Measurements from ENCODE around the gene OR4B1.

The OR4B1 gene, protein sequence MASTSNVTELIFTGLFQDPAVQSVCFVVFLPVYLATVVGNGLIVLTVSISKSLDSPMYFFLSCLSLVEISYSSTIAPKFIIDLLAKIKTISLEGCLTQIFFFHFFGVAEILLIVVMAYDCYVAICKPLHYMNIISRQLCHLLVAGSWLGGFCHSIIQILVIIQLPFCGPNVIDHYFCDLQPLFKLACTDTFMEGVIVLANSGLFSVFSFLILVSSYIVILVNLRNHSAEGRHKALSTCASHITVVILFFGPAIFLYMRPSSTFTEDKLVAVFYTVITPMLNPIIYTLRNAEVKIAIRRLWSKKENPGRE

DNA sequence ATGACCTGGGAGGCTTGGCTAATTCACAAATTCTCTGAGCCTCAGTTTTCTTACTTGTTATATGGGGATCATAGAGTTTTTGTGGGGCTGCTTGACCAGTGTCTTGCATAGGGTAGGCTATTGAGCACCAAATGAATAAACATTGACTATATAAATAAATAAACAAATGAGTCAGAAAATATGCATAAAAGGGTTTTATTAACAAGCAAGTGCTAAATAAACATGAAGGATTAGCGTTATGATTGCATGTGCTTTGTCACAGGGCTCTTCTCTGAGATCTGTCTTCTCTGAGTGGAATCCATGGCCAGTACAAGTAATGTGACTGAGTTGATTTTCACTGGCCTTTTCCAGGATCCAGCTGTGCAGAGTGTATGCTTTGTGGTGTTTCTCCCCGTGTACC is at the start of gene OR4B1:
Gene OR4B1, plus strand, starts transcription at position 301 of the 400 bp plus-strand sequence. Its CDS starts 0 bp downstream, at position 301.
- no peak for DNase-seq (ENCODE audit: low spot score)
- TF ChIP-seq, protein P1, sequence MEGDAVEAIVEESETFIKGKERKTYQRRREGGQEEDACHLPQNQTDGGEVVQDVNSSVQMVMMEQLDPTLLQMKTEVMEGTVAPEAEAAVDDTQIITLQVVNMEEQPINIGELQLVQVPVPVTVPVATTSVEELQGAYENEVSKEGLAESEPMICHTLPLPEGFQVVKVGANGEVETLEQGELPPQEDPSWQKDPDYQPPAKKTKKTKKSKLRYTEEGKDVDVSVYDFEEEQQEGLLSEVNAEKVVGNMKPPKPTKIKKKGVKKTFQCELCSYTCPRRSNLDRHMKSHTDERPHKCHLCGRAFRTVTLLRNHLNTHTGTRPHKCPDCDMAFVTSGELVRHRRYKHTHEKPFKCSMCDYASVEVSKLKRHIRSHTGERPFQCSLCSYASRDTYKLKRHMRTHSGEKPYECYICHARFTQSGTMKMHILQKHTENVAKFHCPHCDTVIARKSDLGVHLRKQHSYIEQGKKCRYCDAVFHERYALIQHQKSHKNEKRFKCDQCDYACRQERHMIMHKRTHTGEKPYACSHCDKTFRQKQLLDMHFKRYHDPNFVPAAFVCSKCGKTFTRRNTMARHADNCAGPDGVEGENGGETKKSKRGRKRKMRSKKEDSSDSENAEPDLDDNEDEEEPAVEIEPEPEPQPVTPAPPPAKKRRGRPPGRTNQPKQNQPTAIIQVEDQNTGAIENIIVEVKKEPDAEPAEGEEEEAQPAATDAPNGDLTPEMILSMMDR (IDR thresholded peaks at IDR 0.05; ENCODE audit: borderline replicate concordance, control extremely low read depth, extremely low read depth, insufficient read depth, missing control alignments) = no peak
- in situ Hi-C loops (cut with MboI; ENCODE audit: low sequenced_read_pairs, unreplicated experiment) = no loop called here

DNA sequence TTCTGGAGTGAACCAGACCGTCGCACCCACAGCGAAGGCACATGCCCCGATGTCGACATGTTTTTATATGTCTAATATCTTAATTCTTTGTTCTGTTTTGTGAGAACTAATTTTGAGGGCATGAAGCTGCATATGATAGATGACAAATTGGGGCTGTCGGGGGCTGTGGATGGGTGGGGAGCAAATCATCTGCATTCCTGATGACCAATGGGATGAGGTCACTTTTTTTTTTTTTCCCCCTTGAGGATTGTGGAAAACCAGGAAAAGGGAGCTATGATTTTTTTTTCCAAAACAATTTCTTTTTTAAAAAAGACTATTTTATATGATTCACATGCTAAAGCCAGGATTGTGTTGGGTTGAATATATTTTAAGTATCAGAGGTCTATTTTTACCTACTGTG is 49.2 kb upstream of the OR4B1 start:
- TF ChIP-seq, protein P1 (IDR thresholded peaks at IDR 0.05; ENCODE audit: borderline replicate concordance, control extremely low read depth, extremely low read depth, insufficient read depth, missing control alignments) = no peak
- no peak for DNase-seq (ENCODE audit: low spot score)
- in situ Hi-C loops (cut with MboI; ENCODE audit: low sequenced_read_pairs, unreplicated experiment) = no loop called here

DNA sequence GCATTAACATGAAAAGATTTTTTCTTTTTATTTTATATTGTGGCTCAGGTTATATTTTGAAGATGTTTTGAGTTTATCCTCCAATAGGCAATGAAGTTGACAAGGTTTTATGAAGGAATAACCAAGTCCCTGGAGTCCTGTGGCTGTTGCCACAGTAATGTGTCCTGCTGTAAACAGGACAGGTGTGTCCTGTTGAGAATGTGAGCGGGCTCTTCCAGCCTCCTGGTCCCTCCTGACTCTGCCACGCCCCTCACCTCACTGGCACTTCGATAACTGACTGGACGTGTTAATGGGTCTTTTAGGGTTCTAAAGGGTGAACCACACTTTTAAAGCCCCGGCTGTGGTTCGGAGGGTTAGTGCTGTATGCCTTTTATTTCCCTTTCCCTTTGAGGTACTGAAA is 47.8 kb upstream of the OR4B1 start:
- TF ChIP-seq, protein P1 (IDR thresholded peaks at IDR 0.05; ENCODE audit: borderline replicate concordance, control extremely low read depth, extremely low read depth, insufficient read depth, missing control alignments) = no peak
- DNase-seq (ENCODE audit: low spot score) = no peak
- in situ Hi-C loops (cut with MboI; ENCODE audit: low sequenced_read_pairs, unreplicated experiment) = no loop called here

DNA sequence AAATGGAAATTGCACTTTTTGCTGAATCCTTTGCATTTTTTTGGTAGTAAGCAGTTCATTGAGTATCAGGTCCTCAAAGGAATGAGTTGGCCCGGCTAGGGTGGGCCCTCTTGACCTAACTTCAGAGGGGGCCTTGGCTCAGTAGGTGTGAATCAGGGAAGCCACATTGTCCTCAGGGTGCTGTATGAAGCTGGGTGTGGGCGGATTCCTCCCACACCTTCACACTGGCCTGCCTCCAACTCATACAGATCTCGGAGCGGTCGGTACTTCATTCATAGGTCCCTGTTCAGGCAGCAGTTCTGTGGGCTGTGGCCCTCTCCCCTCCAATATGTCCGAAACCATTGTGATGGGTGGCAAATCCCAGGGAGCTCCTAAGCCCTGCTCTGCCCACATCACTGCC is 47.4 kb upstream of the OR4B1 start:
- TF ChIP-seq, protein P1 (IDR thresholded peaks at IDR 0.05; ENCODE audit: borderline replicate concordance, control extremely low read depth, extremely low read depth, insufficient read depth, missing control alignments) = no peak
- in situ Hi-C loops (cut with MboI; ENCODE audit: low sequenced_read_pairs, unreplicated experiment) = no loop called here

DNA sequence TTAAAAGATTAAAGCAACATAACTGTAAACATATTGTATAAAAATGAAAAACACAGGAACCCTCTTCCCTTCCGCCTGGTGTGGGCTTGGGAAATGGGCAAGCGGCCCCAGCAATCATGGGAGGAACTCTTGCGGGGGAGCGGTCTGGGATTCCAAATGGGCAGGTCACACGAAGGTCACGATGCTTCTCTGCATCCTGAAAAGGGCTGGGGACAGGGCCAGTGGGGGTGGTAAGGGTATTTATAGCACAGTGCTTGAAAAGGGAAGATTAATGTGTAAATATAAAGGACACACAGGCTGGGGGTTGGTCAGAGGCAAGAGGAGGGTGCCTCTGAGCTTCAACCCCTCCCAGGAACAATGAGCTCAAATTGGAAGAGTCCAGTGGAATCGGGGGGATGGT is 46.9 kb upstream of the OR4B1 start:
- no peak for DNase-seq (ENCODE audit: low spot score)
- TF ChIP-seq, protein P1 (IDR thresholded peaks at IDR 0.05; ENCODE audit: borderline replicate concordance, control extremely low read depth, extremely low read depth, insufficient read depth, missing control alignments) = no peak
- in situ Hi-C loops (cut with MboI; ENCODE audit: low sequenced_read_pairs, unreplicated experiment) = no loop called here

More for the DNA sequence above, 47.4 kb upstream of the OR4B1 start:
- DNase-seq (ENCODE audit: low spot score) = no peak

DNA sequence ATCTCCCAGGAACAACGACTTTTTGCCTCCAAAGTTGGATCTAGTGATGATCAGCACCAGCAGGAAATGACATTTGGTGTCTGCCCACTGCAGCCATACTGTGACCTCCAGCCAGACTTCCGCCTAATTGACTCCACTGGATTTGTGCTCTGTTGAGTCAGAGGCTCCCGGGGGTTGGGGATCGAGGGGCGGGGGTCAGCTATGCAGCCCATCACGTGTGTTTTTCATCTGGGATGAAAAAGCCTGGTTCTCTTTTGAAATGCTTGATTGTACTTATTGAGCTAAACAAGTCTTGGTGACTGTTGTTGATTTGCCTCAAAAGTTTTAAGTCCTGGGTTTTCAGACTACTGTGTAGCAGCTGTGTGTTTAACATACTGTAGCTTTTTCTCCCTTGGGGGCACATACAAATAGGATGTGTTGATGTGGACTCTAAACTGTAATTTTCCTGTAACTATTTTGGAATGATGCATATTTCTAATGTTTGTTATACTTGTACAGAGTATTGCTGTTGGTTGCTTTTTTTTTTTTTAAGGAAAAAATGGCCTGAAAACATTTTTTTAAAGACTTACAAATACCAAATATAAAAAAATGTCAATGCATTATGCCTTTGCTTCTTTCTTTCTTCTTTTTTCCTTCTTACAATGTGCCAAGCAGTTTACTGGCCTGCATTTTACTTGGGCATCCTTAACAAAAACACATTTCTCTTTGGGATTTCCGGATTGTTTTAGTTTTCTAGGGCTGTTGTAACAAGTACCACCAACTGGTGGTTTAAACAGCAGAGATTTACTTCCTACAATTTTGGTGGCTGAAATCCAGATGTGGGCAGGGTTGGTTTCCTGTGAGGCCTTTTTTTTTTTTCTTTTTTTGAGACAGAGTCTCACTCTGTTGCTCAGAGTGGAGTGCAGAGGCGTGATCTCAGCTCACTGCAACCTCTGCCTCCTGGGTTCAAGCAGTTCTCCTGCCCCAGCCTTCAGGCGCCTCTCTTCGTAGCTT is 46.1 kb upstream of the OR4B1 start:
- DNase-seq (ENCODE audit: low spot score) = no peak
- in situ Hi-C loops (cut with MboI; ENCODE audit: low sequenced_read_pairs, unreplicated experiment) = no loop called here
- TF ChIP-seq, protein P1 (IDR thresholded peaks at IDR 0.05; ENCODE audit: borderline replicate concordance, control extremely low read depth, extremely low read depth, insufficient read depth, missing control alignments) = no peak
